Brain microvascular endothelial cell (primary cell): ENCODE measurements around the gene SHISAL1.

Experiments used
- DNase-seq: peaks from one replicate; pipeline ENCODE4 v3.0.0-alpha.2; 2020
- H3K27ac ChIP-seq: fragments of 250-450 bp; sonication (Bioruptor Pico); 2 replicates; pipeline ENCODE4 v1.5.1; 2020; ENCODE audit warnings: mild to moderate bottlenecking, moderate library complexity
- H3K27me3 ChIP-seq: fragments of 250-450 bp; sonication (Bioruptor Pico); replicated peaks from 2 replicates; pipeline ENCODE4 v1.5.1; 2020; ENCODE audit warnings: mild to moderate bottlenecking
- H3K36me3 ChIP-seq: fragments of 250-450 bp; sonication (Bioruptor Pico); replicated peaks from 2 replicates; pipeline ENCODE4 v1.5.1; 2020; ENCODE audit warnings: mild to moderate bottlenecking
- H3K4me3 ChIP-seq: 2 replicates; pipeline ENCODE4 v1.5.1; 2011; ENCODE audit warnings: low read depth, mild to moderate bottlenecking, control low read depth, low read length, moderate library complexity
- in situ Hi-C: cut with HindIII; loops from 2 replicates; pipeline ENCODE4 v1.10.0; 2017; ENCODE audit warnings: low sequenced_read_pairs, low pct_ligation_motif_present
- TF ChIP-seq, protein P1 (sequence below): IDR thresholded peaks from 2 replicates; pipeline ENCODE4 v1.5.1; 2011; ENCODE audit warnings: low read depth, mild to moderate bottlenecking, moderate library complexity, low read length, control low read depth, inconsistent platforms; ENCODE audit errors: missing control alignments

The SHISAL1 gene

GRCh38 chr22:44268431-44269116 is 44.2 kb downstream of the SHISAL1 start:
- no peaks in the 10 kb centered on the region for H3K36me3 ChIP-seq
- H3K27me3 ChIP-seq = no peaks in the 10 kb centered on the region
- in situ Hi-C loops = no loop called here
- no peak for DNase-seq
- H3K27ac ChIP-seq = no peak overlapping the region
- TF ChIP-seq, protein P1, sequence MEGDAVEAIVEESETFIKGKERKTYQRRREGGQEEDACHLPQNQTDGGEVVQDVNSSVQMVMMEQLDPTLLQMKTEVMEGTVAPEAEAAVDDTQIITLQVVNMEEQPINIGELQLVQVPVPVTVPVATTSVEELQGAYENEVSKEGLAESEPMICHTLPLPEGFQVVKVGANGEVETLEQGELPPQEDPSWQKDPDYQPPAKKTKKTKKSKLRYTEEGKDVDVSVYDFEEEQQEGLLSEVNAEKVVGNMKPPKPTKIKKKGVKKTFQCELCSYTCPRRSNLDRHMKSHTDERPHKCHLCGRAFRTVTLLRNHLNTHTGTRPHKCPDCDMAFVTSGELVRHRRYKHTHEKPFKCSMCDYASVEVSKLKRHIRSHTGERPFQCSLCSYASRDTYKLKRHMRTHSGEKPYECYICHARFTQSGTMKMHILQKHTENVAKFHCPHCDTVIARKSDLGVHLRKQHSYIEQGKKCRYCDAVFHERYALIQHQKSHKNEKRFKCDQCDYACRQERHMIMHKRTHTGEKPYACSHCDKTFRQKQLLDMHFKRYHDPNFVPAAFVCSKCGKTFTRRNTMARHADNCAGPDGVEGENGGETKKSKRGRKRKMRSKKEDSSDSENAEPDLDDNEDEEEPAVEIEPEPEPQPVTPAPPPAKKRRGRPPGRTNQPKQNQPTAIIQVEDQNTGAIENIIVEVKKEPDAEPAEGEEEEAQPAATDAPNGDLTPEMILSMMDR = no peak
- H3K4me3 ChIP-seq = no peak overlapping the region

DNA sequence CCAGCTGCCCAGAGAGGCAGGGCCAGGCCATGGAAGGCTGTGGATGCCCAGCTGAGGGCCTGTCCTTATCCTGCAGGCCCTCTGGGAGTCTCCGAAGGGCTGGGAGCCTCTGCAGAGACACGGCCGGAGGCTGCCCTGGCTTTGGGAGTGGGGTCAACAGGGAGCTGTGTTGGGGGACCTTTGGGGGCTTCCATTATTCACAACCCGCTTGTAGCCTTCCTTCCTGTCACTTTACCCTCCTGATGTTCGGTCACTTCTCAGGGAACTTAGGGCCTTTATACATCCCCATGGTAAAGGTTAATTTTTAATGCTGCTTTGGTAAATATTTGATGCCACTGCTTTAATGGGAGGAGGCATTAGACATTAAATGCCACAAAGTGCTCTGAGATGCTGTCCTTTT is 44.9 kb downstream of the SHISAL1 start:
- Histone ChIP-seq H3K27ac (no peak overlapping the region), H3K36me3 (no peaks in the 10 kb centered on the region), H3K4me3 (no peak overlapping the region), H3K27me3 (no peaks in the 10 kb centered on the region)
- TF ChIP-seq, protein P1 = no peak
- no peak for DNase-seq
- in situ Hi-C loops = no loop called here

DNA sequence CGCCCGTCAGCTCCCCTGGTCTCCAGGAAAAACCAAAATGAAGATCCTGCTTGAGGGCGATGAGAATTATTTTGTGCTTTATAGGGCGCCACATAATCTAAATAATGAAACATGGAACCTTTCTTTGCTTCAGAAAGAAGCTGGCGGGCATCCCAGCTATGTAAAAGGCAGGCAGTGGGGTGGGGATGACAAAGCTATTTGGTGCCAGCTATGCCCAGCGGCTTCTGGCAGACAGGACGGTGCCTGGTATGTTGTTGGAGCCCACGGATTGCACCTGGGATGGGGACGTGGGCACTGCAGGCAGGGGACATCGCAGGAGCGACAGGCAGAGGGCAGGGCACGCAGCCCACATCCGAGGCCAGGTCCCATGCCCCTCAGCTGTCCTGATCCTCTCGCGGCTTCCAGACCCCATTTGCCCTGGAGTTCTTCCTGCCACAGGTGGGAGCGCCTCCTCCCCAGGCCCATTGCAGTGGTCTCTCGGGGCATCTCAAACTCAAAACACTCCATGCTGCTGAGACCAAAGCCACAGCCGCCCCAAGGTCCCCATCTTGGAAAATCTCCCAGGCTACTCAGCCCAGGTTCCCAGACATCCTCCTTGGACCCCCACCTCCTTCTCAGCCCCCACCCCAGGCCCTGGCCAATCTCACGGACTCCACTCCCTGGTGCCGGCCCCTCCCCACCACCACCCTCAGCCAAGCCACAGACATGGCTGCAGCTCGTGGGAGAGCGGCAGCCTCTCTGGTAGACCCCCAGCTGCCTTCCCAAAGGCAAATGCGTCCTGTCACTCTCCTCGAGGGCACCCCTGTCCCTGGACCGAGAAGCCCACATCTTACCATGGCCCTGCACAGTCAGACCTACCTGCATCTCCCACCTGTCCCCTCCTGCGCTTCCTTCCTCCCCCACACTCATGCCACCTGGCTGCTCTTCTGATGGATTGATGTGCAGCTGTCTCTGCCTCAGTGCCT is 45.7 kb downstream of the SHISAL1 start:
- in situ Hi-C loops = no loop called here
- TF ChIP-seq, protein P1 = no peak
- Histone ChIP-seq H3K36me3 (no peaks in the 10 kb centered on the region), H3K27me3 (no peaks in the 10 kb centered on the region), H3K27ac (no peak overlapping the region), H3K4me3 (no peak overlapping the region)
- no peak for DNase-seq

- DNase-seq = no peak
- H3K36me3 ChIP-seq = no peaks in the 10 kb centered on the region
- TF ChIP-seq, protein P1 = no peak
- in situ Hi-C loops = no loop called here
- no peak overlapping the region for H3K27ac ChIP-seq
- H3K4me3 ChIP-seq = no peak overlapping the region
- H3K27me3 ChIP-seq = no peaks in the 10 kb centered on the region
Measured at GRCh38 chr22:44263547-44263946, 49.2 kb downstream of the SHISAL1 start.

GRCh38 chr22:44261861-44262595 is 50.7 kb downstream of the SHISAL1 start:
- TF ChIP-seq, protein P1 = no peak
- in situ Hi-C loops = no loop called here
- H3K36me3 ChIP-seq = no peaks in the 10 kb centered on the region
- peaks cover under 1% of the 10 kb centered on the region for H3K27me3 ChIP-seq
- no peak overlapping the region for H3K4me3 ChIP-seq
- no peak overlapping the region for H3K27ac ChIP-seq
- no peak for DNase-seq
